Natural killer cell (primary cell): ENCODE data around the gene TRMT10B. TPM values are rescaled to one million over a fixed set of nuclear protein-coding genes. Genes with fewer than 3 reads are reported as not detected.

Experiments
- ATAC-seq, 3 donors: fragments of 150-1000 bp in 2 of 3; fragments of 200-7000 bp in 1 of 3; cut with Tn5 transposase; 1 replicate in 1 of 3; 2 replicates in 2 of 3; pipeline ENCODE4 v1.10.0; 2021; ENCODE audit warnings: mild to moderate bottlenecking in 2 of 3, moderate library complexity in 2 of 3
- DNase-seq, 2 donors: peaks; one replicate each; pipeline versions ENCODE4 v3.0.0 to v3.0.0-alpha.2; 2013 to 2021; ENCODE audit warnings: mixed read lengths in 1 of 2
- H3K27ac ChIP-seq: one replicate; pipeline ENCODE4 v1.5.1; 2013; ENCODE audit warnings: mild to moderate bottlenecking, low read length
- H3K27me3 ChIP-seq: one replicate; pipeline ENCODE4 v1.6.1; 2013; ENCODE audit warnings: low read length; ENCODE audit not compliant: control insufficient read depth, insufficient read depth
- H3K36me3 ChIP-seq: one replicate; pipeline ENCODE4 v1.6.1; 2013; ENCODE audit warnings: low read length; ENCODE audit not compliant: control insufficient read depth, insufficient read depth
- H3K4me1 ChIP-seq: one replicate; pipeline ENCODE4 v1.6.1; 2013; ENCODE audit warnings: low read length; ENCODE audit not compliant: control insufficient read depth, insufficient read depth
- H3K4me3 ChIP-seq: one replicate; pipeline ENCODE4 v1.5.1; 2013; ENCODE audit warnings: low read length
- H3K9me3 ChIP-seq: one replicate; pipeline ENCODE4 v1.6.1; 2013; ENCODE audit warnings: low read length; ENCODE audit not compliant: control insufficient read depth, insufficient read depth
- H3K27ac Mint-ChIP-seq, 2 donors: one replicate each; pipeline ENCODE4 v1.8.0; 2022; ENCODE audit warnings: mild to moderate bottlenecking in 2 of 2, mixed read lengths in 2 of 2, moderate library complexity in 1 of 2
- H3K27me3 Mint-ChIP-seq, 2 donors: one replicate each; pipeline ENCODE4 v1.8.0; 2022; ENCODE audit warnings: low read depth in 2 of 2, mixed read lengths in 2 of 2
- H3K36me3 Mint-ChIP-seq: one replicate; pipeline ENCODE4 v1.8.0; 2022; ENCODE audit warnings: mixed read lengths
- H3K4me1 Mint-ChIP-seq, 2 donors: one replicate each; pipeline ENCODE4 v1.8.0; 2022; ENCODE audit warnings: mixed read lengths in 2 of 2
- H3K4me3 Mint-ChIP-seq: one replicate; pipeline ENCODE4 v1.8.0; 2022; ENCODE audit warnings: mild to moderate bottlenecking, moderate library complexity, mixed read lengths
- H3K9me3 Mint-ChIP-seq, 2 donors: one replicate each; pipeline ENCODE4 v1.8.0; 2022; ENCODE audit warnings: mixed read lengths in 2 of 2
- WGBS: methylation state at CpG from one replicate; pipeline ENCODE4 v1.1.7; 2013; ENCODE audit warnings: missing lambda C conversion rate; ENCODE audit not compliant: insufficient coverage; 5-methylcytosine and 5-hydroxymethylcytosine counted together
- intact Hi-C: fragments of 100-400 bp; cut with micrococcal nuclease; formaldehyde crosslinking; loops from one replicate; pipeline ENCODE4 v1.14.2; 2022
- total RNA-seq, 4 donors: library from RNA; stranded (reverse); fragments of 120-200 nt in 1 of 4; gene quantifications; one replicate each; pipeline versions ENCODE4 v1.2.3 to v1.2.4, GENCODE V29; 2013 to 2022
- TF ChIP-seq, protein P1 (sequence below): fragments of 200-600 bp; IDR thresholded peaks from one replicate; pipeline ENCODE4 v1.8.0; 2022; ENCODE audit warnings: antibody characterized with exemption

Gene TRMT10B
- total RNA-seq, 3 donors from 2014 or later (not counting 1 experiment from before 2014, with no cell fraction given): 13.2 to 15.4 (median 13.3) TPM

DNA sequence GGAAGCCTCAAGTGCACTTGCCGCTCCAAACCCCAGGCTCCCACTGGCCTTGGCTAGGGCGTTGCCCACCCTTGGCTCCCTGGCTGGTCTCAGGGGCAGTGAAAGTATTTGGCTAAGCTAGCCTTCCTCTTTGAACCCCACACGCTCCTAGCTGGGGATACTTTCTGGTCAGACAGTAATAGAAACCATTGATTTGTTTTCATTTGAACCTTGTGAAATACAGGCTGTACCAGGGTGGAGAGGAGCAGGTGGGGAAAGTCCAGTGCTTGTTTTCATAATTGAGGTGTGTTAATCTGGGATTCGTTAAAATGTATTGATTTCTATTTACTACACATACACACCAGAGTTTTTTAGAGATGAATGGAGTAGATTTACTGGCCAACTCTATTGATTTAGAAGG lies 45.9 kb upstream of the TRMT10B start:
- Histone ChIP-seq H3K4me1 (no peaks in the 10 kb centered on the region), H3K9me3 (no peaks in the 10 kb centered on the region), H3K27me3 (no peaks in the 10 kb centered on the region), H3K36me3 (no peaks in the 10 kb centered on the region), H3K4me3 (no peak overlapping the region), H3K27ac (no peak overlapping the region)
- DNase-seq: no peak
- Mint-ChIP-seq H3K4me1 (no peaks in the 10 kb centered on the region), H3K27ac (no peak overlapping the region), H3K4me3 (no peak overlapping the region), H3K9me3 (no peaks in the 10 kb centered on the region), H3K36me3 (no peaks in the 10 kb centered on the region), H3K27me3 (peaks cover 8 to 37% of the 10 kb centered on the region in 2 donors)
- intact Hi-C loops: no loop called here
- TF ChIP-seq, protein P1, sequence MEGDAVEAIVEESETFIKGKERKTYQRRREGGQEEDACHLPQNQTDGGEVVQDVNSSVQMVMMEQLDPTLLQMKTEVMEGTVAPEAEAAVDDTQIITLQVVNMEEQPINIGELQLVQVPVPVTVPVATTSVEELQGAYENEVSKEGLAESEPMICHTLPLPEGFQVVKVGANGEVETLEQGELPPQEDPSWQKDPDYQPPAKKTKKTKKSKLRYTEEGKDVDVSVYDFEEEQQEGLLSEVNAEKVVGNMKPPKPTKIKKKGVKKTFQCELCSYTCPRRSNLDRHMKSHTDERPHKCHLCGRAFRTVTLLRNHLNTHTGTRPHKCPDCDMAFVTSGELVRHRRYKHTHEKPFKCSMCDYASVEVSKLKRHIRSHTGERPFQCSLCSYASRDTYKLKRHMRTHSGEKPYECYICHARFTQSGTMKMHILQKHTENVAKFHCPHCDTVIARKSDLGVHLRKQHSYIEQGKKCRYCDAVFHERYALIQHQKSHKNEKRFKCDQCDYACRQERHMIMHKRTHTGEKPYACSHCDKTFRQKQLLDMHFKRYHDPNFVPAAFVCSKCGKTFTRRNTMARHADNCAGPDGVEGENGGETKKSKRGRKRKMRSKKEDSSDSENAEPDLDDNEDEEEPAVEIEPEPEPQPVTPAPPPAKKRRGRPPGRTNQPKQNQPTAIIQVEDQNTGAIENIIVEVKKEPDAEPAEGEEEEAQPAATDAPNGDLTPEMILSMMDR: no peak
- ATAC-seq: no peak
- 92% methylated on average over 3 of the region's 4 CpGs for WGBS

- Histone ChIP-seq H3K4me3 (no peak overlapping the region), H3K27me3 (no peaks in the 10 kb centered on the region), H3K36me3 (no peaks in the 10 kb centered on the region), H3K9me3 (no peaks in the 10 kb centered on the region), H3K27ac (no peak overlapping the region), H3K4me1 (no peaks in the 10 kb centered on the region)
- Mint-ChIP-seq H3K27ac (no peak overlapping the region), H3K9me3 (no peaks in the 10 kb centered on the region), H3K4me1 (no peaks in the 10 kb centered on the region), H3K36me3 (no peaks in the 10 kb centered on the region), H3K4me3 (no peak overlapping the region), H3K27me3 (peaks cover 6 to 42% of the 10 kb centered on the region in 2 donors)
- DNase-seq: no peak
- intact Hi-C loops: no loop called here
- ATAC-seq: no peak
- 82% methylated on average over 3 of the region's 3 CpGs for WGBS
- TF ChIP-seq, protein P1: no peak
Observed at GRCh38 chr9:37710046-37710445, 43.6 kb upstream of the TRMT10B start.

- intact Hi-C loops: no loop called here
Observed at GRCh38 chr9:37715260-37715659, 38.3 kb upstream of the TRMT10B start.

More at GRCh38 chr9:37715260-37715659, 38.3 kb upstream of the TRMT10B start:
- ATAC-seq: no peak
- DNase-seq: no peak
- Mint-ChIP-seq H3K9me3 (no peaks in the 10 kb centered on the region), H3K27me3 (peaks cover 12 to 25% of the 10 kb centered on the region in 2 donors), H3K36me3 (no peaks in the 10 kb centered on the region), H3K4me3 (no peak overlapping the region), H3K27ac (no peak overlapping the region), H3K4me1 (no peaks in the 10 kb centered on the region)
- H3K9me3 ChIP-seq: no peaks in the 10 kb centered on the region
- no peaks in the 10 kb centered on the region for H3K36me3 ChIP-seq
- no peak overlapping the region for H3K27ac ChIP-seq
- 85% methylated on average over 4 of the region's 4 CpGs for WGBS
- H3K4me3 ChIP-seq: no peak overlapping the region
- TF ChIP-seq, protein P1: no peak
- no peaks in the 10 kb centered on the region for H3K4me1 ChIP-seq
- H3K27me3 ChIP-seq: no peaks in the 10 kb centered on the region
